T follicular helper cell (primary cell): ENCODE results near the gene FIP1L1.

Experiments used
- DNase-seq: peaks from one replicate; pipeline ENCODE4 v3.0.0-alpha.2; 2020; ENCODE audit warnings: low read depth

The FIP1L1 gene

GRCh38 chr4:53476232-53477037 lies 99.0 kb downstream of the FIP1L1 start:
- DNase-seq, result no peak

- DNase-seq, result no peak
These were observed 99.7 kb downstream of the FIP1L1 start for GRCh38 chr4:53477038-53477565.

- DNase-seq, result no peak
These were observed 100.2 kb downstream of the FIP1L1 start for GRCh38 chr4:53477636-53478035.

GRCh38 chr4:53478671-53479456 lies 101.4 kb downstream of the FIP1L1 start:
- no peak for DNase-seq

- DNase-seq, result no peak
These were observed 102.5 kb downstream of the FIP1L1 start for GRCh38 chr4:53479736-53480525.

GRCh38 chr4:53480909-53481308 lies 103.5 kb downstream of the FIP1L1 start:
- DNase-seq, result no peak

- DNase-seq, result no peak
These were observed 104.1 kb downstream of the FIP1L1 start for GRCh38 chr4:53481586-53481985.

GRCh38 chr4:53483250-53483649 lies 105.8 kb downstream of the FIP1L1 start:
- no peak for DNase-seq

- no peak for DNase-seq
These were observed 107.6 kb downstream of the FIP1L1 start for GRCh38 chr4:53484911-53485657.

GRCh38 chr4:53485658-53486040 lies 108.2 kb downstream of the FIP1L1 start:
- no peak for DNase-seq

- DNase-seq, result no peak
These were observed 110.3 kb downstream of the FIP1L1 start for GRCh38 chr4:53487766-53488165.

GRCh38 chr4:53489279-53489889 lies 111.9 kb downstream of the FIP1L1 start:
- DNase-seq, result no peak

GRCh38 chr4:53490161-53490956 lies 112.9 kb downstream of the FIP1L1 start:
- DNase-seq, result no peak

GRCh38 chr4:53490965-53491622 lies 113.7 kb downstream of the FIP1L1 start:
- DNase-seq, result no peak

- no peak for DNase-seq
These were observed 117.4 kb downstream of the FIP1L1 start for GRCh38 chr4:53494851-53495250.

GRCh38 chr4:53497487-53498244 lies 120.2 kb downstream of the FIP1L1 start:
- no peak for DNase-seq

GRCh38 chr4:53498706-53499105 lies 121.3 kb downstream of the FIP1L1 start:
- no peak for DNase-seq

GRCh38 chr4:53499791-53500190 lies 122.3 kb downstream of the FIP1L1 start:
- no peak for DNase-seq

- no peak for DNase-seq
These were observed 123.1 kb downstream of the FIP1L1 start for GRCh38 chr4:53500546-53500945.
